Measurements from ENCODE around the gene RAB27A. TPM values are rescaled to one million over a fixed set of nuclear protein-coding genes. Genes with fewer than 3 reads are reported as not detected.

RAB27A gene
- total and polyA plus RNA-seq, 9 of the 15 experiments (the other 6 are each of a cell fraction or from before 2014, with no cell fraction given) = 31.5 to 171 (median 80.4) TPM

GRCh38 chr15:55319537-55320237 is 30.1 kb upstream of the RAB27A start (continued):
- no peak for TF ChIP-seq SIN3A (IDR thresholded peaks at IDR 0.05; ENCODE audit: borderline replicate concordance in 2 of 2, control insufficient read depth in 1 of 2, low read depth in 2 of 2, low read length in 2 of 2)
- TF ChIP-seq PML (IDR thresholded peaks at IDR 0.05; ENCODE audit: low read length) = no peak
- TF ChIP-seq HEY1 (CRISPR knock-in tag; IDR thresholded peaks at IDR 0.05; ENCODE audit: borderline replicate concordance) = no peak
- TF ChIP-seq ZNF57 (CRISPR knock-in tag; IDR thresholded peaks at IDR 0.05) = no peak
- no peak for TF ChIP-seq ELK3 (CRISPR knock-in tag; IDR thresholded peaks at IDR 0.05)
- peak; percentile 45; the same call in 1 of the 2 replicates for TF ChIP-seq ZNF395 (CRISPR knock-in tag; IDR thresholded peaks at IDR 0.05)
- TF ChIP-seq POLR2B (IDR thresholded peaks at IDR 0.05; ENCODE audit: low read depth, partially characterized antibody) = no peak
- peak in 1 of 2 experiments; percentile 90; a peak in 1 of 3 replicates for TF ChIP-seq CBX3 (IDR thresholded peaks at IDR 0.05; ENCODE audit: borderline replicate concordance in 1 of 2, low read length in 2 of 2)
- peak; percentile 62; the same call in 1 of the 2 replicates for TF ChIP-seq MTA1 (IDR thresholded peaks at IDR 0.05; ENCODE audit: borderline replicate concordance)
- no peak for TF ChIP-seq RBBP5 (IDR thresholded peaks at IDR 0.05; ENCODE audit: borderline replicate concordance, insufficient read depth, low read length, poor library complexity, severe bottlenecking)
- TF ChIP-seq NKRF (IDR thresholded peaks at IDR 0.05; ENCODE audit: borderline replicate concordance) = no peak
- TF ChIP-seq PCBP2 (IDR thresholded peaks at IDR 0.05; ENCODE audit: low read depth, low read length, poor library complexity, severe bottlenecking) = no peak
- TF ChIP-seq FOXP4 (CRISPR knock-in tag; IDR thresholded peaks at IDR 0.05; ENCODE audit: borderline replicate concordance) = no peak
- no peak for TF ChIP-seq ZKSCAN1 (IDR thresholded peaks at IDR 0.05; ENCODE audit: low read depth, low read length)
- no peak for TF ChIP-seq ZNF311 (CRISPR knock-in tag; IDR thresholded peaks at IDR 0.05)
- TF ChIP-seq NFE2L1 (tag; IDR thresholded peaks at IDR 0.05; ENCODE audit: borderline replicate concordance, low read depth) = no peak
- TF ChIP-seq GTF2F1 (IDR thresholded peaks at IDR 0.05; ENCODE audit: low read depth, low read length) = no peak
- TF ChIP-seq TCF7L2 (IDR thresholded peaks at IDR 0.05; ENCODE audit: low read depth, low read length) = no peak
- TF ChIP-seq JUN (IDR thresholded peaks at IDR 0.05; ENCODE audit: borderline replicate concordance, low read depth, low read length) = no peak
- no peak for TF ChIP-seq JUN (CRISPR knock-in tag; IDR thresholded peaks at IDR 0.05; ENCODE audit: borderline replicate concordance)
- TF ChIP-seq EGR1 (conservative IDR thresholded peaks at IDR 0.05) = no peak
